Measurements from ENCODE around the gene SLC2A5. TPM values are rescaled to one million over a fixed set of nuclear protein-coding genes. Genes with fewer than 3 reads are reported as not detected.

SLC2A5 gene
- polyA plus RNA-seq, 4 donors, result 0.39 to 1.3 (median 0.64) TPM

- DNase-seq (ENCODE audit: low read depth in 4 of 4, low spot score in 3 of 4), result no peak
Observed at GRCh38 chr1:8986814-8987190, 82.6 kb downstream of the SLC2A5 start.

GRCh38 chr1:8985915-8986813 is 83.3 kb downstream of the SLC2A5 start:
- no peak for DNase-seq (ENCODE audit: low read depth in 4 of 4, low spot score in 3 of 4)

Other genes starting within 250 kb of the SLC2A5 start
- 100 to 1,000 TPM; 306 to 933 (median 877) TPM for gene ENO1, start 190.9 kb downstream of the SLC2A5 start, polyA plus RNA-seq (ENCODE audit: insufficient read length in 4 of 4)
- under 1 TPM in 2 of 4 donors, not detected in 2; 0.12 TPM for gene CA6, start 123.8 kb downstream of the SLC2A5 start, polyA plus RNA-seq (ENCODE audit: insufficient read length in 4 of 4)
- gene SLC2A7, start 43.2 kb downstream of the SLC2A5 start, polyA plus RNA-seq (ENCODE audit: insufficient read length in 4 of 4), result not detected
- gene GPR157, start 59.5 kb upstream of the SLC2A5 start, polyA plus RNA-seq (ENCODE audit: insufficient read length in 4 of 4), result 1 to 10 TPM in 3 of 4 donors, under 1 TPM in 1; 0.81 to 2.4 (median 1.7) TPM
- gene H6PD, start 165.1 kb upstream of the SLC2A5 start, polyA plus RNA-seq (ENCODE audit: insufficient read length in 4 of 4), result 10 to 100 TPM; 35.6 to 57.0 (median 39.9) TPM
- 10 to 100 TPM; 11.3 to 19.9 (median 12.1) TPM for gene SPSB1, start 223.3 kb upstream of the SLC2A5 start, polyA plus RNA-seq (ENCODE audit: insufficient read length in 4 of 4)

Measured in left renal pelvis (tissue), 4 donors.